Karpas-422 (cell line): Measurements from ENCODE around the gene ZNF496. TPM values are rescaled to one million over a fixed set of nuclear protein-coding genes. Genes with fewer than 3 reads are reported as not detected.

ENCODE experiments used
- DNase-seq: peaks from one replicate; pipeline ENCODE4 v3.0.0-alpha.2; 2015
- H2AFZ ChIP-seq: fragments of 200-600 bp; sonication (generic); 2 replicates; pipeline ENCODE4 v1.6.1; 2014; ENCODE audit warnings: antibody characterized with exemption, low read length, mixed read lengths
- H3K27ac ChIP-seq: fragments of 200-600 bp; sonication (generic); 2 replicates; pipeline ENCODE4 v1.5.1; 2014; ENCODE audit warnings: mild to moderate bottlenecking, low read length, moderate library complexity
- H3K27me3 ChIP-seq: fragments of 200-600 bp; sonication (generic); 2 replicates; pipeline ENCODE4 v1.6.1; 2014; ENCODE audit warnings: low read length, mixed read lengths
- H3K36me3 ChIP-seq: fragments of 200-600 bp; sonication (generic); 2 replicates; pipeline ENCODE4 v1.6.1; 2014; ENCODE audit warnings: low read length, mixed read lengths; ENCODE audit not compliant: insufficient read depth
- H3K4me1 ChIP-seq: fragments of 200-600 bp; sonication (generic); 2 replicates; pipeline ENCODE4 v1.6.1; 2014; ENCODE audit warnings: mild to moderate bottlenecking, low read length, mixed read lengths
- H3K4me2 ChIP-seq: fragments of 200-600 bp; sonication (generic); 2 replicates; pipeline ENCODE4 v1.6.1; 2014; ENCODE audit warnings: low read length, low read depth, mild to moderate bottlenecking; ENCODE audit not compliant: poor library complexity, severe bottlenecking
- H3K4me3 ChIP-seq: fragments of 200-600 bp; sonication (generic); 2 replicates; pipeline ENCODE4 v1.5.1; 2014; ENCODE audit warnings: mild to moderate bottlenecking, antibody characterized with exemption, low read length, mixed read lengths
- H3K79me2 ChIP-seq: fragments of 200-600 bp; sonication (generic); 2 replicates; pipeline ENCODE4 v1.6.1; 2014; ENCODE audit warnings: mild to moderate bottlenecking, low read length, mixed read lengths
- H3K9ac ChIP-seq: fragments of 200-600 bp; sonication (generic); 2 replicates; pipeline ENCODE4 v1.6.0; 2014; ENCODE audit warnings: low read length
- H3K9me2 ChIP-seq: fragments of 200-600 bp; sonication (generic), shearing (Covaris generic); replicated peaks from 2 replicates; pipeline ENCODE4 v1.6.0; 2014; ENCODE audit warnings: mild to moderate bottlenecking, low read length, moderate library complexity; ENCODE audit not compliant: insufficient read depth
- H3K9me3 ChIP-seq: fragments of 300-700, 200-600 bp; sonication (generic); 2 replicates; pipeline ENCODE4 v1.6.1; 2014; ENCODE audit warnings: low read length, mixed read lengths
- H4K20me1 ChIP-seq: fragments of 200-600 bp; sonication (generic); 2 replicates; pipeline ENCODE4 v1.6.1; 2014; ENCODE audit warnings: mild to moderate bottlenecking, antibody characterized with exemption, low read length, low read depth; ENCODE audit not compliant: insufficient read depth
- total RNA-seq: library from RNA; depleted of rRNA; stranded (reverse); fragments of >200 nt; shearing (Covaris generic); gene quantifications from 2 replicates; pipeline ENCODE4 v1.2.3, GENCODE V29; 2014; ENCODE audit warnings: low replicate concordance

ZNF496 gene
- total RNA-seq, 1 experiment from 2014 or later: 28.6 TPM

- H3K9me3 ChIP-seq: no peaks in the 10 kb centered on the region
- no peaks in the 10 kb centered on the region for H3K4me1 ChIP-seq
- H2AFZ ChIP-seq: no peak overlapping the region
- H3K79me2 ChIP-seq: no peaks in the 10 kb centered on the region
- no peaks in the 10 kb centered on the region for H3K36me3 ChIP-seq
- no peaks in the 10 kb centered on the region for H3K9me2 ChIP-seq
- no peak overlapping the region for H3K4me3 ChIP-seq
- no peak overlapping the region for H3K4me2 ChIP-seq
- no peaks in the 10 kb centered on the region for H4K20me1 ChIP-seq
- no peak overlapping the region for H3K9ac ChIP-seq
- no peak overlapping the region for H3K27ac ChIP-seq
- DNase-seq: no peak
- no peaks in the 10 kb centered on the region for H3K27me3 ChIP-seq
These were observed 18.9 kb upstream of the ZNF496 start for GRCh38 chr1:247350587-247350986.

DNA sequence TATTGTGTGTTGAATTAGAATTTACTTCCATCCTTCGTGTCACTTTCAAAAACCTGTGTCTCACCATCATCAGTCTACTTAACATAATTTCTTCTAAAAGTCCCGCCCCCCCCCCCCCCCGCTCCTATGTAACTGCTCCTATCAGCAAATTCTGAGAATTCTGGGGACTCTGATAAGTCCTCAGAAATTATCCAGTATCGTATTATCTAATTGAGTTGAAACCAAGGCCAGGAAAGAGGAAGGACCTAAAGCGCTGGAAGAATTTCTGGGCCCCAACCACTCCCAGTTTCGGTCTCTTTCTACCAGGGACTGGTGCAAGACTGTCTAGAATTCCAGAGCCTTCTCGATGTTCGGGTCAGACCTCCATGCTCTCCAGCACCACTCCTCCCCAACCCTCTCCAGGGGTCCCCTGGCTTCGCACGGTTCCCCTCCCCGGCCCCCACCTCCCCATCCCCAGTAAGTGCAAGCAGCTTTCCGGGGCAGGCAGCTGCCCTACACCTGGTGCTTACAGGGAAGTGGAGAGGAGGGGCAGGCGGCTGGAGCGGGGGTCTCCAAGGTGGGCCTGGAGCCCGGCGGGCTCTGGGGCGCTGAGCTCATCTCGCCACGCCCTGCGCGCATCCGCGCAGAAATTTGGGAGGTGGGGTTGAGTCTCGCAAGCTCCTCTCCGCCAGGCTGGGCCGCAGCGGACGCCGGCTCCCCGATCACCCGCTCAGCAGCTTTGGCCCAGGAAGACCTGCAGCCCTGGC, 16.0 kb upstream of the ZNF496 start:
- H3K27me3 ChIP-seq: no peaks in the 10 kb centered on the region
- H3K4me3 ChIP-seq: no peak overlapping the region
- H3K79me2 ChIP-seq: no peaks in the 10 kb centered on the region
- H3K9ac ChIP-seq: no peak overlapping the region
- no peak for DNase-seq
- H2AFZ ChIP-seq: no peak overlapping the region
- H3K9me2 ChIP-seq: no peaks in the 10 kb centered on the region
- peaks cover 5% of the 10 kb centered on the region; the same call in 1 of the 2 replicates for H4K20me1 ChIP-seq
- no peak overlapping the region for H3K4me2 ChIP-seq
- H3K9me3 ChIP-seq: no peaks in the 10 kb centered on the region
- no peaks in the 10 kb centered on the region for H3K4me1 ChIP-seq
- no peaks in the 10 kb centered on the region for H3K36me3 ChIP-seq
- no peak overlapping the region for H3K27ac ChIP-seq

DNA sequence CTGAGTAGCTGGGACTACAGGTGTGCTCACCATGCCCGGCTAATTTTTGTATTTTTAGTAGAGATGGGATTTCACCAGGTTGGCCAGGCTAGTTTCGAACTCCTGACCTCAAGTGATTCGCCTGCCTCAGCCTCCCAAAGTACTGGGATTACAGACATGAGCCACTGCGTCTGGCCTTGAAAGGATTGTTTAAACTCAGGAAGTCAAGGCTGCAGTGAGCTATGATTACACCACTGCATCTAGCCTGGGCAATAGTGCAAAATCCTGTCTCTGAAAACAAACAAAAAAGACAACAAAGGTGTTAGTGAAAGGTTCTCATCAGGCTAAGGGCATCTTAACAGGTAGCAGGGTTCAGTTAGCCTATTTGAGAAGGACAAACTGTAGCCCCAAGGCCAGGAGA, 14.2 kb upstream of the ZNF496 start:
- no peak overlapping the region for H3K27ac ChIP-seq
- DNase-seq: no peak
- no peaks in the 10 kb centered on the region for H3K9me3 ChIP-seq
- H4K20me1 ChIP-seq: peaks cover 10% of the 10 kb centered on the region; the same call in 1 of the 2 replicates
- H3K4me1 ChIP-seq: no peaks in the 10 kb centered on the region
- H3K4me2 ChIP-seq: no peak overlapping the region
- H2AFZ ChIP-seq: no peak overlapping the region
- H3K4me3 ChIP-seq: no peak overlapping the region
- H3K79me2 ChIP-seq: no peaks in the 10 kb centered on the region
- H3K27me3 ChIP-seq: no peaks in the 10 kb centered on the region
- no peaks in the 10 kb centered on the region for H3K9me2 ChIP-seq
- no peaks in the 10 kb centered on the region for H3K36me3 ChIP-seq
- H3K9ac ChIP-seq: no peak overlapping the region

GRCh38 chr1:247343801-247344200, 12.1 kb upstream of the ZNF496 start:
- Histone ChIP-seq H3K4me3 (no peak overlapping the region), H3K36me3 (peaks cover 10% of the 10 kb centered on the region; the same call in 1 of the 2 replicates), H3K4me1 (no peaks in the 10 kb centered on the region), H3K9ac (no peak overlapping the region), H4K20me1 (peaks cover 24% of the 10 kb centered on the region), H3K9me3 (no peaks in the 10 kb centered on the region), H3K79me2 (no peaks in the 10 kb centered on the region), H2AFZ (no peak overlapping the region), H3K9me2 (no peaks in the 10 kb centered on the region), H3K4me2 (no peak overlapping the region), H3K27me3 (no peaks in the 10 kb centered on the region), H3K27ac (no peak overlapping the region)
- DNase-seq: no peak

DNA sequence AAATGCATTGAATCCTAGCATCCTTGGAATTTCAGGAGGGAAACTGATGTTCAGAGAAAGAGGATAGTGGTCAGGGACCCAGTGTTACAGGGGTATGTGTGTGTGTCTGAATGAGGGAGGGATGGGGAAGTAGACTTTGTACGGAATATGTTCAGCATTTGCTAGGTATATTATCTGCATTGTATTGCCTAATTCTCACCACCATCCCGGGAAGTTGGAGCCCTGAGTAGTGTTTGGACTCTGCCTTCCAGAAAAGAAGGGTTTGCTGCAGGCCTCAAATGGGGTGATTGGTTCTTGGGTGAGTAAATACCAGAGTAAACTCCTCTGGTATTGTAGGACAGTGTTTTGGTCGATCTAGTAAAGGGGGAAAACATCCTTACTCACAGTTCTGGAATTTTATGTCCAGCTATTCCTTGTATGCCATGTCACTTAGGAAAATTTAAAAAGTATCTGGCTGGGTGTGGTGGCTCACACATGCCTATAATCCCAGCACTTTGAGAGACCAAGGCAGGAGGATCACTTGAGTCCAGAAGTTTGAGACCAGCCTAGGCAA, 7.1 kb upstream of the ZNF496 start:
- Histone ChIP-seq H3K4me1 (peaks cover 6% of the 10 kb centered on the region), H2AFZ (no peak overlapping the region), H3K9ac (no peak overlapping the region), H3K27ac (no peak overlapping the region), H3K36me3 (peaks cover 19% of the 10 kb centered on the region; the same call in 1 of the 2 replicates), H3K27me3 (no peaks in the 10 kb centered on the region), H3K9me3 (no peaks in the 10 kb centered on the region), H3K9me2 (no peaks in the 10 kb centered on the region), H3K4me2 (no peak overlapping the region), H4K20me1 (peaks cover 64% of the 10 kb centered on the region), H3K4me3 (no peak overlapping the region), H3K79me2 (peaks cover 37% of the 10 kb centered on the region)
- no peak for DNase-seq

DNA sequence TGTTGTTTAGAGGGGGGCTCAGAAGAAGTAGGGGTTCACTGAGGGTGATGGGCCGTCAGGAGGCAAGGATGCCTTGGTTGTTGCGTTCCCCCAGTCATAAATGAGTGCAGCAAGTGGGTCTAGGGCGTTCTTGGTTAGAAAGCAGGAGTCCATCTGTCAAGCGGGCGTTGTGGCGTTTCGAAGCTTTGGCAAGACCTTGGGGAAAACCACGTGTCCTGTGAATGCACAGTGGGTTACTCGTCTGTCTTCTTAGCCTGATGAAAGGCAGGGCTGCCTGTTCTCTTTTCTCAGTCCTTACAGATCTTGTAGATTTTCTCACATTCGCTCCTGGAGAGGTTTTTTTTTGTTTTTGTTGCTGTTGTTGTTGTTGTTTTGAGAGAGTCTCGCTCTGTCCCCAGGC, 6.3 kb upstream of the ZNF496 start:
- Histone ChIP-seq H3K36me3 (peaks cover 28% of the 10 kb centered on the region), H2AFZ (no peak overlapping the region), H3K9ac (no peak overlapping the region), H3K9me3 (no peaks in the 10 kb centered on the region), H3K27ac (no peak overlapping the region), H3K4me1 (peaks cover 15% of the 10 kb centered on the region), H3K4me3 (no peak overlapping the region), H3K4me2 (no peak overlapping the region), H4K20me1 (peaks cover 58% of the 10 kb centered on the region), H3K79me2 (peaks cover 46% of the 10 kb centered on the region), H3K27me3 (no peaks in the 10 kb centered on the region), H3K9me2 (no peaks in the 10 kb centered on the region)
- no peak for DNase-seq

GRCh38 chr1:247337250-247337746, 5.6 kb upstream of the ZNF496 start:
- H3K9ac ChIP-seq: no peak overlapping the region
- no peaks in the 10 kb centered on the region for H3K27me3 ChIP-seq
- H3K27ac ChIP-seq: no peak overlapping the region
- no peaks in the 10 kb centered on the region for H3K9me3 ChIP-seq
- DNase-seq: no peak
- H3K4me1 ChIP-seq: peaks cover 21% of the 10 kb centered on the region
- H3K4me2 ChIP-seq: no peak overlapping the region
- H3K4me3 ChIP-seq: no peak overlapping the region
- H2AFZ ChIP-seq: no peak overlapping the region
- peaks cover 29% of the 10 kb centered on the region for H3K36me3 ChIP-seq
- peaks cover 52% of the 10 kb centered on the region for H3K79me2 ChIP-seq
- H4K20me1 ChIP-seq: peaks cover 58% of the 10 kb centered on the region
- no peaks in the 10 kb centered on the region for H3K9me2 ChIP-seq

DNA sequence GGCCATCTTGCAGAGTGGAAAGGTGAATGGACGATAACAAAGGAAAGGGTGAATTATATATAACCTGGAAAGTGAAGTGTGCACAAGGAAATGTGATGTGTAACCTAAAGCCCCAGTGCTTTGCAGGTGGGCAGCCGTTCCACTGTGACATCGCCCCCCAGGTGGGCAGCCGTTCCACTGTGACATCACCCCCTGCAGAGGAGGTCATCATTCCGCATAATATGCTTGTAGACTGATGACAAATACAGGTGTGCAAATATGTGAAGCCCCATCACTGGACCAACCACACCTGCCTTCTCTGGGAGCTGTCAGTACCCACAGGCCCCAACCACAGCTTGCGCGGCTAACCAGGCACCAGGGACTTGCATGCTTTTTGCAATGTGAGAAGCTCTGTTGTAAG, 4.7 kb upstream of the ZNF496 start:
- no peak overlapping the region for H3K9ac ChIP-seq
- no peak overlapping the region for H2AFZ ChIP-seq
- no peak overlapping the region for H3K4me3 ChIP-seq
- peaks cover 56% of the 10 kb centered on the region for H3K79me2 ChIP-seq
- H3K36me3 ChIP-seq: peaks cover 29% of the 10 kb centered on the region
- H4K20me1 ChIP-seq: peaks cover 55% of the 10 kb centered on the region
- DNase-seq: no peak
- no peak overlapping the region for H3K4me2 ChIP-seq
- no peaks in the 10 kb centered on the region for H3K27me3 ChIP-seq
- no peak overlapping the region for H3K27ac ChIP-seq
- peaks cover 22% of the 10 kb centered on the region for H3K4me1 ChIP-seq
- no peaks in the 10 kb centered on the region for H3K9me3 ChIP-seq
- no peaks in the 10 kb centered on the region for H3K9me2 ChIP-seq
